HL-60 (cell line): ENCODE results near the gene PLAU.

Experiments used
- POLR2AphosphoS5 ChIP-seq: IDR thresholded peaks from 2 replicates; pipeline ENCODE4 v1.6.1; 2012; ENCODE audit warnings: low read depth
- TF ChIP-seq, protein P1 (sequence below): IDR thresholded peaks from one replicate; pipeline ENCODE4 v1.5.1; 2011; ENCODE audit warnings: low read length, control low read depth, inconsistent platforms; ENCODE audit not compliant: insufficient read depth
- TF ChIP-seq, protein P2 (sequence below): IDR thresholded peaks from 2 replicates; pipeline ENCODE4 v1.6.1; 2012; ENCODE audit warnings: low read depth; ENCODE audit not compliant: insufficient replicate concordance

DNA sequence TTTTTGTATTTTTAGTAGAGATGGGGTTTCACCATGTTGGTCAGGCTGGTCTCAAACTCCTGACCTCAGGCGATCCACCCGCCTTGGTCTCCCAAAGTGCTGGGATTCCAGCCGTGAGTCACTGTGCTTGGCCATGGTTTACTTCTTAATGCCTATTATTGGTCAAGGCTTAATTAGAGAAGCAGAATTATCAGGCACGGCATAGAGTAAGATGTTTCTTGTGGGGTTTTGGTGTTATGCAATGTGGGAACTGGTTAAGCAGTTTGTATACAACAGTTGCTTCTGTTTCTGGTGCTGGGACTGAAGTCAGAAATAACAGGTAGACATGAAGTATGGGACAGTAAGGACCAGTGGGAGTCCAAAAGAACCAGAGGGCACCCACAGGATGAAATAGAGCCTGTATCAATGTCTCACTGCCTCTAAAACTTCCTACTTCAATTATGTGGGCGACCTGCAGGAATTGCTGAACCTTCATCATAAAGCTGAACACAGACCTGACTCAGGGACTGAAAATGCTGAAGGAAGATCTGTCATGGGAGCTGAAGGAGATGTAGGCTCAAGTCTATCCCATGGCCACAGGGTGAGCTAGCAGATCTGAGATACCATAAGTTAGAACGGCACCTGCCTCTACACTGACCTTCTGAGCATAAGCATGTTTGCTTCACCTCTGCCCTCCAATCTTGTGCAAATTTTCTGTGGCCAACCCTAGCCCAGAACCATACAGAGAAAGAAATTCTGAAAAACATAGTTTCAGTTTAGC, 48.7 kb downstream of the PLAU start:
- TF ChIP-seq, protein P1, sequence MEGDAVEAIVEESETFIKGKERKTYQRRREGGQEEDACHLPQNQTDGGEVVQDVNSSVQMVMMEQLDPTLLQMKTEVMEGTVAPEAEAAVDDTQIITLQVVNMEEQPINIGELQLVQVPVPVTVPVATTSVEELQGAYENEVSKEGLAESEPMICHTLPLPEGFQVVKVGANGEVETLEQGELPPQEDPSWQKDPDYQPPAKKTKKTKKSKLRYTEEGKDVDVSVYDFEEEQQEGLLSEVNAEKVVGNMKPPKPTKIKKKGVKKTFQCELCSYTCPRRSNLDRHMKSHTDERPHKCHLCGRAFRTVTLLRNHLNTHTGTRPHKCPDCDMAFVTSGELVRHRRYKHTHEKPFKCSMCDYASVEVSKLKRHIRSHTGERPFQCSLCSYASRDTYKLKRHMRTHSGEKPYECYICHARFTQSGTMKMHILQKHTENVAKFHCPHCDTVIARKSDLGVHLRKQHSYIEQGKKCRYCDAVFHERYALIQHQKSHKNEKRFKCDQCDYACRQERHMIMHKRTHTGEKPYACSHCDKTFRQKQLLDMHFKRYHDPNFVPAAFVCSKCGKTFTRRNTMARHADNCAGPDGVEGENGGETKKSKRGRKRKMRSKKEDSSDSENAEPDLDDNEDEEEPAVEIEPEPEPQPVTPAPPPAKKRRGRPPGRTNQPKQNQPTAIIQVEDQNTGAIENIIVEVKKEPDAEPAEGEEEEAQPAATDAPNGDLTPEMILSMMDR, result no peak
- TF ChIP-seq POLR2AphosphoS5, result no peak
- TF ChIP-seq, protein P2, sequence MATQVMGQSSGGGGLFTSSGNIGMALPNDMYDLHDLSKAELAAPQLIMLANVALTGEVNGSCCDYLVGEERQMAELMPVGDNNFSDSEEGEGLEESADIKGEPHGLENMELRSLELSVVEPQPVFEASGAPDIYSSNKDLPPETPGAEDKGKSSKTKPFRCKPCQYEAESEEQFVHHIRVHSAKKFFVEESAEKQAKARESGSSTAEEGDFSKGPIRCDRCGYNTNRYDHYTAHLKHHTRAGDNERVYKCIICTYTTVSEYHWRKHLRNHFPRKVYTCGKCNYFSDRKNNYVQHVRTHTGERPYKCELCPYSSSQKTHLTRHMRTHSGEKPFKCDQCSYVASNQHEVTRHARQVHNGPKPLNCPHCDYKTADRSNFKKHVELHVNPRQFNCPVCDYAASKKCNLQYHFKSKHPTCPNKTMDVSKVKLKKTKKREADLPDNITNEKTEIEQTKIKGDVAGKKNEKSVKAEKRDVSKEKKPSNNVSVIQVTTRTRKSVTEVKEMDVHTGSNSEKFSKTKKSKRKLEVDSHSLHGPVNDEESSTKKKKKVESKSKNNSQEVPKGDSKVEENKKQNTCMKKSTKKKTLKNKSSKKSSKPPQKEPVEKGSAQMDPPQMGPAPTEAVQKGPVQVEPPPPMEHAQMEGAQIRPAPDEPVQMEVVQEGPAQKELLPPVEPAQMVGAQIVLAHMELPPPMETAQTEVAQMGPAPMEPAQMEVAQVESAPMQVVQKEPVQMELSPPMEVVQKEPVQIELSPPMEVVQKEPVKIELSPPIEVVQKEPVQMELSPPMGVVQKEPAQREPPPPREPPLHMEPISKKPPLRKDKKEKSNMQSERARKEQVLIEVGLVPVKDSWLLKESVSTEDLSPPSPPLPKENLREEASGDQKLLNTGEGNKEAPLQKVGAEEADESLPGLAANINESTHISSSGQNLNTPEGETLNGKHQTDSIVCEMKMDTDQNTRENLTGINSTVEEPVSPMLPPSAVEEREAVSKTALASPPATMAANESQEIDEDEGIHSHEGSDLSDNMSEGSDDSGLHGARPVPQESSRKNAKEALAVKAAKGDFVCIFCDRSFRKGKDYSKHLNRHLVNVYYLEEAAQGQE, result no peak
